K562 (cell line): ENCODE results near the gene EMILIN1. TPM values are rescaled to one million over a fixed set of nuclear protein-coding genes. Genes with fewer than 3 reads are reported as not detected.
A peak's percentile ranks its signal among the peaks of the same experiment; 100 is the strongest.

Source experiments
- ATAC-seq: fragments of 200-7000 bp; cut with Tn5 transposase; 3 replicates; pipeline ENCODE4 v1.9.1; 2020; ENCODE audit warnings: moderate library complexity
- BruUV-seq: library from RNA; stranded (reverse); fragments of 400-500 nt; replicated peaks from 2 replicates; lab custom pipeline; 2021; lab: Mats Ljungman, UMichigan
- CTCF ChIA-PET: fragments of 300-600 bp; formaldehyde crosslinking; extraction: SDS; loops from one replicate; lab custom pipeline; 2021; ENCODE audit warnings: low intra/inter-chr PET ratio; lab: Yijun Ruan, JAX
- POLR2A ChIA-PET: fragments of 300-600, 350-650 bp; sonication (Branson Sonifier 250); formaldehyde crosslinking; extraction: SDS; loops from one replicate; lab custom pipeline; 2021; ENCODE audit warnings: antibody characterized with exemption, inconsistent platforms; lab: Yijun Ruan, JAX
- DNase-seq, 4 experiments: peaks; one replicate each; pipeline versions ENCODE4 v3.0.0 to v3.0.0-alpha.2; 2011 to 2018; ENCODE audit warnings: low spot score in 3 of 4, mixed read lengths in 3 of 4; ENCODE audit errors: extremely low read depth in 1 of 4
- FAIRE-seq: peaks from 2 replicates; lab custom pipeline; 2011; peaks lifted over from hg19 to GRCh38; lab: Jason Lieb, UNC
- H2AFZ ChIP-seq: 2 replicates; pipeline ENCODE4 v1.6.0; 2011; ENCODE audit warnings: low read depth, low read length, control low read depth, inconsistent platforms
- H3K27ac ChIP-seq: fragments of 200-600 bp; 3 replicates; pipeline ENCODE4 v1.8.0; 2011; ENCODE audit warnings: low read depth, mild to moderate bottlenecking, control low read depth, inconsistent platforms, low read length, moderate library complexity, mixed read lengths; ENCODE audit errors: extremely low read depth
- H3K27me3 ChIP-seq, 2 experiments: fragments of 300-600 bp in 1 of 2; 2 replicates in 1 of 2; 3 replicates in 1 of 2; pipeline versions ENCODE4 v1.6.0 to v1.8.0; 2011; ENCODE audit warnings: inconsistent platforms in 2 of 2, low read length in 2 of 2, mild to moderate bottlenecking in 1 of 2, mixed read lengths in 1 of 2, moderate library complexity in 1 of 2; ENCODE audit not compliant: control insufficient read depth in 2 of 2, insufficient read depth in 2 of 2
- H3K36me3 ChIP-seq: fragments of 300-600 bp; 3 replicates; pipeline ENCODE4 v1.8.0; 2011; ENCODE audit warnings: mild to moderate bottlenecking, low read length, inconsistent platforms; ENCODE audit not compliant: control insufficient read depth, insufficient read depth
- H3K4me1 ChIP-seq, 2 experiments: fragments of 200-600 bp in 1 of 2; replicated peaks in 1 of 2; 2 replicates in 1 of 2; 3 replicates in 1 of 2; pipeline versions ENCODE4 v1.5.1 to v1.8.0; 2011; ENCODE audit warnings: inconsistent platforms in 2 of 2, low read length in 2 of 2, mild to moderate bottlenecking in 1 of 2, mixed read lengths in 1 of 2, moderate library complexity in 1 of 2; ENCODE audit not compliant: control insufficient read depth in 2 of 2, insufficient read depth in 2 of 2
- H3K4me2 ChIP-seq: 2 replicates; pipeline ENCODE4 v1.6.1; 2011; ENCODE audit warnings: low read length, control low read depth, inconsistent platforms, mixed read lengths; ENCODE audit not compliant: insufficient read depth
- H3K4me3 ChIP-seq: fragments of 200-600 bp; sonication (generic), shearing (Covaris generic); 2 replicates; pipeline ENCODE4 v1.5.1; 2016; ENCODE audit warnings: control low read depth, inconsistent platforms
- H3K79me2 ChIP-seq: fragments of 200-600 bp; 3 replicates; pipeline ENCODE4 v1.8.0; 2011; ENCODE audit warnings: low read length, inconsistent platforms; ENCODE audit not compliant: control insufficient read depth, insufficient read depth
- H3K9ac ChIP-seq, 2 experiments: 2 replicates each; pipeline versions ENCODE4 v1.6.0 to v1.6.1; 2011; ENCODE audit warnings: low read depth in 2 of 2, low read length in 2 of 2, control low read depth in 1 of 2, inconsistent platforms in 1 of 2, mild to moderate bottlenecking in 1 of 2, mixed read lengths in 1 of 2; ENCODE audit not compliant: insufficient read depth in 1 of 2
- H3K9me1 ChIP-seq: one replicate; pipeline ENCODE4 v1.6.0; 2011; ENCODE audit warnings: inconsistent platforms, mild to moderate bottlenecking, low read length, moderate library complexity; ENCODE audit not compliant: control insufficient read depth, insufficient read depth
- H3K9me3 ChIP-seq: replicated peaks from 2 replicates; pipeline ENCODE4 v1.5.1; 2011; ENCODE audit warnings: low read depth, low read length, inconsistent platforms; ENCODE audit not compliant: control insufficient read depth, insufficient read depth
- H4K20me1 ChIP-seq: replicated peaks from 2 replicates; pipeline ENCODE4 v1.6.1; 2011; ENCODE audit warnings: low read length, inconsistent platforms, mixed read lengths; ENCODE audit not compliant: control insufficient read depth, insufficient read depth
- BRF1 ChIP-seq: IDR thresholded peaks from 3 replicates; pipeline ENCODE4 v1.6.1; 2011; ENCODE audit warnings: borderline replicate concordance, mild to moderate bottlenecking; ENCODE audit not compliant: insufficient read length; ENCODE audit errors: extremely low read depth
- HMG20A ChIP-seq: fragments of 450-650 bp; formaldehyde crosslinking; conservative IDR thresholded peaks from 2 replicates; pipeline ENCODE4 v1.4.0; 2020; ENCODE audit warnings: mild to moderate bottlenecking, mixed read lengths
- HMG20B ChIP-seq: fragments of 250-450 bp; sonication (Bioruptor Pico); IDR thresholded peaks from 2 replicates; pipeline ENCODE4 v1.5.0; 2021; ENCODE audit warnings: mild to moderate bottlenecking
- HOXB6 ChIP-seq: fragments of 250-450 bp; sonication (Bioruptor Pico); IDR thresholded peaks from 2 replicates; pipeline ENCODE4 v1.5.1; 2022; ENCODE audit warnings: mild to moderate bottlenecking, borderline replicate concordance
- MEF2A ChIP-seq: IDR thresholded peaks from 2 replicates; pipeline ENCODE4 v1.6.1; 2011; ENCODE audit warnings: low read depth, mild to moderate bottlenecking, low read length, moderate library complexity; ENCODE audit not compliant: control insufficient read depth
- POLR2G ChIP-seq: fragments of 200-400 bp; formaldehyde crosslinking; IDR thresholded peaks from 2 replicates; pipeline ENCODE4 v1.6.1; 2017; ENCODE audit warnings: low read depth, mild to moderate bottlenecking, antibody characterized with exemption, low read length, moderate library complexity
- RBFOX2 ChIP-seq: fragments of 200-400 bp; formaldehyde crosslinking; IDR thresholded peaks from 2 replicates; pipeline ENCODE4 v1.6.1; 2017; ENCODE audit warnings: low read depth, mild to moderate bottlenecking, low read length, moderate library complexity
- RCOR1 ChIP-seq, 2 experiments: IDR thresholded peaks; 2 replicates each; pipeline ENCODE4 v1.6.1; 2012; ENCODE audit warnings: low read depth in 2 of 2, low read length in 2 of 2, borderline replicate concordance in 1 of 2, improper control_type of control experiment in 1 of 2
- THRB ChIP-seq: fragments of 450-650 bp; formaldehyde crosslinking; conservative IDR thresholded peaks from 2 replicates; pipeline ENCODE4 v1.4.0; 2022; ENCODE audit warnings: mild to moderate bottlenecking, missing genetic modification characterization
- TSC22D4 ChIP-seq: fragments of 450-650 bp; IDR thresholded peaks from 2 replicates; pipeline ENCODE4 v1.6.1; 2016; ENCODE audit warnings: missing genetic modification characterization, missing biosample characterization, control low read depth
- U2AF1 ChIP-seq: fragments of 200-400 bp; formaldehyde crosslinking; optimal IDR thresholded peaks from 2 replicates; pipeline ENCODE3; 2017; ENCODE audit warnings: mild to moderate bottlenecking, low read depth, low read length, moderate library complexity
- ZNF311 ChIP-seq: fragments of 250-450 bp; sonication (Bioruptor Pico); IDR thresholded peaks from 2 replicates; pipeline ENCODE4 v1.4.0; 2020; ENCODE audit warnings: mild to moderate bottlenecking, moderate library complexity
- WGBS: fragments of 100-300 bp; shearing (Covaris generic); methylation state at CpG from one replicate; pipeline ENCODE4 v1.1.6; 2016; ENCODE audit warnings: low coverage, mixed read lengths; ENCODE audit not compliant: insufficient coverage; ENCODE audit errors: missing lambda C conversion rate; 5-methylcytosine and 5-hydroxymethylcytosine counted together
- in situ Hi-C: fragments of 300-500 bp; cut with MboI; formaldehyde crosslinking; loops from 4 replicates; pipeline ENCODE4 v1.15.0; 2018; ENCODE audit warnings: inconsistent platforms, mixed read lengths
- intact Hi-C: fragments of 100-400 bp; cut with micrococcal nuclease; formaldehyde crosslinking; loops from 2 replicates; pipeline ENCODE4 v1.14.2; 2022
- polyA plus RNA-seq, 8 experiments: library from polyadenylated mRNA; depleted of rRNA in 4 of 8; stranded (reverse) in 5 of 8; unstranded in 3 of 8; fragments of >200 nt; fragmentation: Nextera tagmentation in 2 of 8; fragmentation: Illumina TruSeq in 1 of 8; extraction: Ambion mirVana in 2 of 8; extraction: Trizol in 1 of 8; gene quantifications; 2 replicates each; pipeline versions ENCODE4 v1.2.1 to v1.2.3, GENCODE V29; 2011 to 2014; ENCODE audit warnings: inconsistent platforms in 1 of 8, missing spikeins in 1 of 8
- total RNA-seq, 7 experiments: library from RNA; depleted of rRNA in 6 of 7; stranded (reverse); fragments of >200 nt in 6 of 7; fragmentation: Illumina TruSeq in 2 of 7; extraction: Trizol in 2 of 7; gene quantifications; 2 replicates each; pipeline versions ENCODE4 v1.2.1 to v1.2.3, GENCODE V29; 2011 to 2021; ENCODE audit warnings: low replicate concordance in 1 of 7

EMILIN1 gene
- total and polyA plus RNA-seq, 9 of the 15 experiments (the other 6 are each of a cell fraction or from before 2014, with no cell fraction given), result 0.04 to 2.7 (median 0.54) TPM; not detected in 2

GRCh38 chr2:27040282-27040681, 38.1 kb upstream of the EMILIN1 start:
- BruUV-seq, result no TSS peak
- no peak overlapping the region for H3K27ac ChIP-seq

More at GRCh38 chr2:27040282-27040681, 38.1 kb upstream of the EMILIN1 start:
- H3K9me3 ChIP-seq, result no peaks in the 10 kb centered on the region
- H3K27me3 ChIP-seq, result no peaks in the 10 kb centered on the region
- H2AFZ ChIP-seq, result no peak overlapping the region
- TF ChIP-seq ZNF311 (no peak), RCOR1 (IDR thresholded peaks at IDR 0.05; ENCODE audit: borderline replicate concordance in 1 of 2, low read depth in 2 of 2, low read length in 2 of 2) (no peak), MEF2A (no peak), HMG20B (CRISPR knock-in tag) (no peak), TSC22D4 (no peak), POLR2G (0 out of 2 replicates have a peak, but pooled peaks have one; percentile 31), HMG20A (CRISPR knock-in tag) (no peak), HOXB6 (CRISPR knock-in tag) (no peak), RBFOX2 (peak; percentile 58), BRF1 (no peak), THRB (CRISPR knock-in tag) (no peak), U2AF1 (no peak)
- peaks cover 4% of the 10 kb centered on the region for H3K9me1 ChIP-seq
- in situ Hi-C loops (no loop called here), intact Hi-C loops (no loop called here)
- ChIA-PET POLR2A (interaction anchor here (0.8 to 1.8 kb wide), 7 partner anchors 10 to 79 kb away, joined by 3 to 8 read pairs (median 5); partner anchors contain the start of genes AGBL5, KHK and OST4), CTCF (no interaction called here)
- H3K36me3 ChIP-seq, result peaks cover 84% of the 10 kb centered on the region
- H4K20me1 ChIP-seq, result no peaks in the 10 kb centered on the region
- FAIRE-seq (no peak), ATAC-seq (no peak), DNase-seq (no peak)
- H3K4me2 ChIP-seq, result no peak overlapping the region
- H3K4me3 ChIP-seq, result no peak overlapping the region
- H3K4me1 ChIP-seq, result no peaks in the 10 kb centered on the region
- H3K9ac ChIP-seq, result no peak overlapping the region
- WGBS, result 94% methylated on average over 8 of the region's 8 CpGs
- H3K79me2 ChIP-seq, result peaks cover 4% of the 10 kb centered on the region; the same call in 1 of the 3 replicates
